HT1080 (cell line): ENCODE results near the gene MEIOB. TPM values are rescaled to one million over a fixed set of nuclear protein-coding genes. Genes with fewer than 3 reads are reported as not detected.

Experiments used
- DNase-seq: peaks from one replicate; pipeline ENCODE4 v3.0.0-alpha.2; 2015; ENCODE audit warnings: low read depth
- total RNA-seq: library from RNA; depleted of rRNA; stranded (reverse); fragments of >200 nt; shearing (Covaris generic); gene quantifications from 2 replicates; pipeline ENCODE4 v1.2.3, GENCODE V29; 2014

Gene MEIOB
- total RNA-seq, 1 experiment from 2014 or later: not detected

GRCh38 chr16:1831186-1832075, 40.5 kb downstream of the MEIOB start:
- no peak for DNase-seq

GRCh38 chr16:1830213-1830612, 41.8 kb downstream of the MEIOB start:
- DNase-seq: no peak

GRCh38 chr16:1828645-1829410, 43.1 kb downstream of the MEIOB start:
- DNase-seq: no peak

DNA sequence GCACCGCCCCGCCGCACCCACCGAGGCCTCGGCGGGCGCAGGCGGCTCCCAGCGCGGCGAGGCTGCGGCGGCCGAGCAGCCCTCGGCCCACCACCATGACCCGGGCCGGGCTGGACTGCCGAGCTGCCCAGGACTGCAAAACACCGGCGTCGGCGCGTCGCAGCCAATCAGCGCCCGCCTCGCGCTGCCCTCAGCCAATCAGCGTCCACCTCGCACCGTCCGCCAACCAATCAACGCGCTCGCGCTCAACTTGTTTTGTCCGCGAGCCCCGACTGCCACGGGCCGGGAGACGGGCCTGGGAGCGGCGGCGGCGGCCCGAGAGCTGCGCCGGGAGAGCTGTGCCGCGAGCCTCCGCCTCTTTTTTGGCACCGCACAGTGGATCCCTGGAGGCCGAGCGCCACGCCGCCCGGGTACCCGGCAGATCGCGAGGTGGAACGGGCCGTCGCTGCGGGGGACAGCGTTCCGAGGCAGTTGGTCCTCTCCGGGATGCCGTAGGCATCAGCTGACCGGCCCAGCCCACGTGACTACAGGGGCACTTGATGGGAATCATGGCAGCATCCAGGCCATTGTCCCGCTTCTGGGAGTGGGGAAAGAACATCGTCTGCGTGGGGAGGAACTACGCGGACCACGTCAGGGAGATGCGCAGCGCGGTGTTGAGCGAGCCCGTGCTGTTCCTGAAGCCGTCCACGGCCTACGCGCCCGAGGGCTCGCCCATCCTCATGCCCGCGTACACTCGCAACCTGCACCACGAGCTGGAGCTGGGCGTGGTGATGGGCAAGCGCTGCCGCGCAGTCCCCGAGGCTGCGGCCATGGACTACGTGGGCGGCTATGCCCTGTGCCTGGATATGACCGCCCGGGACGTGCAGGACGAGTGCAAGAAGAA, 45.0 kb downstream of the MEIOB start, which contains the start of the genes FAHD1 and HAGH:
Gene FAHD1, plus strand, starts transcription at position 516 of the 883 bp plus-strand sequence. Its CDS starts 33 bp downstream, at position 549.
Gene HAGH, minus strand, starts transcription at position 135 of the 883 bp plus-strand sequence. Its CDS starts 38 bp downstream, at position 97.
- DNase-seq: peak; percentile 96

- no peak for DNase-seq
These were observed 45.9 kb downstream of the MEIOB start for GRCh38 chr16:1825864-1826690.

- no peak for DNase-seq
These were observed 46.5 kb downstream of the MEIOB start for GRCh38 chr16:1825381-1825863.

GRCh38 chr16:1823821-1824220, 48.1 kb downstream of the MEIOB start:
- DNase-seq: peak; percentile 73

DNA sequence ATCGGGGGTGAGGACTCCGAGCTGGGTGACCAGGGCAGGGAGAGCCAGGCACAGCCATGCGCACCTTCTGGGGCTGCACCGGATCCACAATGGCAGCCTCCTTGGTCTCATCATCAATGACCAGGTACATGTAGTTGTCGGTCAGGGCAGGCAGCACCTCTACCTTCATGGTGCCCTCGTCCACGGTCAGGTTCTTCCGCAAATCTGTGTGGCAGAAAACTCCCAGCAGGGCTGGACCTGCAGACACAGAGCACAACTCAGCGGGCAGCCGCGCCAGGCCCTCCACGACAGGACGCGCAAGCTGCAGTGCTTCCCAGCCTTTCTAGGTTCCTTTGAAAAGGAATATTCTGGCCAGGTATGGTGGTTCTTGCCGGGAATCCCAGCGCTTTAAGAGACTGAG, 49.2 kb downstream of the MEIOB start:
- no peak for DNase-seq

- no peak for DNase-seq
These were observed 49.9 kb downstream of the MEIOB start for GRCh38 chr16:1821861-1822611.

- no peak for DNase-seq
These were observed 51.0 kb downstream of the MEIOB start for GRCh38 chr16:1820946-1821290.

DNA sequence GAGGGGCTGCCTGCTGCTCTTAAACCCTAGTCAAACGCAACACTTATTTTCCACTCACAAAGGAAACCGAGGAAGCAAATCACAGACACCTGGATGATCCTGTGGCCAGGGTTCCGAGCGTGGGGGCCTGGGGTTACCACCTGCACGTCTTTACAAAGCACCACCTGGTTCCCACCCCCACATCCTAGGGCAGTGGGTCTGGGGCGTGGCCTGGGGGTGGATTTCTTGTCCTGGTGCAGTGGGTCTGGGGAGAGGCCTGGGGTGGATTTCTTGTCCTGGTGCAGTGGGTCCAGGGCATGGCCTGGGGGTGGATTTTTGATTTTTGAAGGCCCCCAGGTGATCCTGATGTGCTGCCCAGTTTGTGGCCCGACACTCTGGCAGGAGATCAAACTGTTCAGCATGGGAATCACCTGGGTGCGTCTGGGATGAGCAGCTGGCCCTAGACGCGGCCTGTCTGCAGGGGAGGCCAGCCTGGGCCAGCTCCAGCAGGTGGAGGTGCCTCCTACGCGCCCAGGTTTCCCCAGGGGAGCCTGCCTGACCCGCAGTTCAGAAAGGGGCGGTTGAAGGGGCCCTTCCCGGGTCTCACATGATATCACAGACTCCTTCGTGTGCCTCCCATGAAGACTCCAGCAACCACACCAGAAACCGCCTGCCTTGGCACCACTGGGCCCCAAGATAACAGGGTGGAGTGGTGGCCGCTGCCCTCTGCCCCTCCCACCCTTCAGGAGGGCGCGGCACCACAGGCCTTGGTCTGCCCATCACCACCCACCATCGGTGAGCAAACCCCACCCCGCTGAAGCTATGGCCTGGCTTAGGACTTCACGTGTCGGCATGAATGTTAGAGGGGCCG, 51.6 kb downstream of the MEIOB start:
- DNase-seq: no peak

DNA sequence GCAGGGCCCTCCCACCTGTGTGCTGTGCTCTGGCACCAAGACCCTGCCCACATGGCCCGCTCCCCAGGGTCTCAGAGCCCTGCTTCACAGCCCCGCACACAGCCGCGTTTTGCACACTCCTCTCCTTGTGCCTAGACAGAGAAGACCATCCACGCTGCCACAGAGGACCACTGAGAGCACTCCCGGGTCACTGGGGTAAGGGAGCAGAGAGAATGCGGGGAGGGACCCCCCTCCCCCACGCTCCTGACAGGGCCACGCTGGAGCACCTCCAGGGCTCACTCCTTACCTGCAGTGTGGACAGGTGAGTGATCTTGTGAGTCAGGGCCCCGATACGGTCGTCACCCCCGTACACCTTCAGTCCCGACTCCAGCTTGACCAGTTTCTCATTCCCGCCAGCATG, 52.4 kb downstream of the MEIOB start:
- DNase-seq: no peak

DNA sequence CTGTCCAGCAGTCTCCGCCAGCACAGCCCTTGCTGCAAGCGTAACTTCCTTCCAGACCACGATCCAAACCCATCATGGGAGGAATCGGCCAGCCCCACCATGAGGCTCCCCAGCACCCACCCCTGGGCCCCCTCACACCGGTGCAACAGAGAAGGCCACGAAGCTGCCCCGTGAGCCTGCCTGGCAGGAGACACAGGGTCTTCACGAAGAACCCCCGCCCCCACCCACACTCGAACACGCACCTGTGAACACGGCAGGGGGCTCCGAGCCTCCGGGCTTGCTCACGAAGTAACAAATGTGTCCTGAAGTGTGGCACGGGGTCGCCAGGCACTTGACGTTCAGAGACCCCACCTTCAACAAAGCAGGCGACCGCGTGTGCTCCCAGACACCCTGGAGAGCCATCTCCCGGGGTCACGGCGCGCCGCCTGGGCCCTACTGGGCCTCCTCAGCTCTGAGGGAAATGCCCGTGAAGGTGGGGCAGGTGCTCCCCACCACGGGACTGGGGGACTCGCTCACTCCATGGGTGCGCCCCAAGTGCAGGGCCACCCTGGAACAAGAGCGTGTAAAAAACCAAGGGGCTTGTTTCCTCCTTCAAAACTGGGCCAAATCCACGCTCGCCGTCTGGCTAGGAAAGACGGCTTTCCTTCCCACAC, 53.0 kb downstream of the MEIOB start:
- DNase-seq: no peak

DNA sequence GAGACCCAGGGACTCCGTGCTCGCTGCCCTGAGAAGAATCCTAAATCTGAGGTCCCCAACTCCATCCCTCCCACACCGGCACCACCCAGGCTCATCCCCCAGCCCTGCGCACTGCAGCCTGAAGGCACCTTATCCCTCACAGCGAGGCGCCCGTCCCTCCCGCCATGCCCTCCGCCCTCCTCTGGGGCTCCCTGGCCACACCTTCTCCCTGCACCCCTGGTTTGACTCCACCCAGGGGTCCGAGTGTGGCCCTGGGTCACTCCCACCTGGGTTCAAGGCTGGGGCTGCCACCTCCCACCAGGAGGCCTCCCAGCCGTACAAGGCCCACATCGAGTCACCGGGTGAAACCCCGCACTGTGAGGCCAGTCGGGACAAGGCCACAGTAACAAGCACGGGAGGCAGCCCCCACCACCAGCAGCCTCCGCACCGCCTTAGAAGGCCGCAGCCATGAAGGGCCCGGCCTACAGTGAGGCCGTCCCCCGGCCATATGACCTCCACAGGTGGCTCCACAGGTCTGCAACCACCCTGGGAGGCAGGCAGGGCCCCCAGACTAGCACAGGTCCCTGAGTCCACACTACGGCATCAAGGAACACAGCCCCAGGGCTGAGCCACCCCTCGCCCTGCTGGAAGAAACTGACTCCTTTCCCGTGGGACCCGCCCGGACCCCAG, 53.6 kb downstream of the MEIOB start:
- no peak for DNase-seq

DNA sequence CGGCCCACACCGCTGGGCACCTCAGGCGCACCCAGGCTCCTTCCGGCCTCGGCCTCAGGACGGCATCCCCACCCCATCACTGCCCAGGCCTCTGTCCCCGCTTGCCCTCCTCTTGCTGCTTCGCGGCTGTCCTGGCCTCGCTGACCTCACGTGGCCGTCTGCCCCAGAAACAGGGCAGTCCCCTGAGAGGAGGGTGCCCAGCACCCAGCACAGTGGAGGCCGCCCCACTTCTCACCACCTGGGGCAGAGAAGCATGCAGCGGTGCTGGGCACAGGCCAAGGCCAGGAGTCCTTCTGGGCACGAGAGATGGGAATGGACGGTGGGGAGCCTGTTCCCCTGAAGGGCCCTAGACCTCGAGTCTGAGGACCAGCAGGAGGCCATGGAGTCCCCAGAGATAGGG, 54.2 kb downstream of the MEIOB start:
- no peak for DNase-seq

DNA sequence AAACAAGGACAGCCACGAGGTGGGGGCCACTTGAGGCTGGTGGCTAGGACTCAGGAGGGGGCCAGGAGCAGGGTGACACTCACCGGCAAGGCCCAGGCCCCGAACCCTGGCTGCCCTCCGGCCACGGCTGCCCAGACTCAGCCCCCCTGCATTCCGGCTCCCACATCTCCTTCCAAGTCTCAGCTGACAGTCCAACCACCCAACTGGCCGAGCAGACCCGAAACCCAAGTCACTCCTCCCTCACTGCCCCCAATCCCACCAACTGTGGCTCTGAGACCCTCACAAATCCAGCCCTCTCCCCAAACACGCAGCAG, 54.7 kb downstream of the MEIOB start:
- DNase-seq: no peak

DNA sequence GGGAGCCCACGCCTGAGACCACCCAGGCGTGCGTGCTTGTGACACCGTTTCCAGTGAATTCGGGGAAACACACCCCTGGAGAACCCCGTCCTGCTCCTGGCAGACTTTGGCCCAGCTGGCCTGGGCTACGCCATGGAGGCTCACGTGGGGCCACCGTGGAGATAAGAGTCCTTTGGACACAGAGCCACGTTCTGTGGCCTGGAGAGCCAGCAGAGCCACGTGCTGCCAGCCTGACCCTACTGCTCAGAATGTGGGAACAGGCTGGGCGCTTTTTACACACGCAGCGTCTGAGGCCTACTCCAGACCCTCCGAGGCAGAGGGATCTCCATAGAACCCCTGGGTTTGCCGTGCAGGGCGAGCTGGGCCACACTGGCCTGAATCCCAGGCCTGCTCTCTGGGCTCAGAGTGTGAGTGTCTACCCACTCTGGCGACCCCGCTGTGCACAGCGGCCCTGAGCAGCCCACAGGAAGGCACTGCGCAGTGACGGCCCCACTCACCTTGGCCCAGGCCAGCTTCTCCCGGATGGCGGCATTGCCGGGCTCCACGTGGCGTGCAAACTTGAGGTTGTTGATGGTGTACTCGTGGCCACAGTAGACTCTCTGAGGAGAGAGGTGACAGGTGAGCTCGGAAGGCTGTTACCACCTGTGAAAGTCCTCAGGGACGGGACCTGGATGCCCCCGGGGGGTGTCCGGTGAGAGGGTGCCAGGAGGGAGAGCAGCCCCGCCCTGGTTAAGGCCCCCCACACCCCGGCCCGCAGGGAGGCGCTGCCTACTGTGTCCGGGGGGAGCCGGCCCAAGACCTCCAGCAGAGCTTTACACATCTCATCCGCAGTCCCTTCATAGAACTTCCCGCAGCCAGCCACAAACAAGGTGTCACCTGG, 55.3 kb downstream of the MEIOB start:
- no peak for DNase-seq
